ENCODE measurements around the gene SLC10A3. TPM values are rescaled to one million over a fixed set of nuclear protein-coding genes. Genes with fewer than 3 reads are reported as not detected.

SLC10A3 gene
- total and polyA plus RNA-seq, 7 donors = 7.2 to 39.8 (median 15.7) TPM

- WGBS, 3 donors = 79 to 81% (median 81%) methylated on average over 21 of the region's 21 CpGs
- no peaks in the 10 kb centered on the region for H3K9me3 ChIP-seq
- no peak overlapping the region for H3K4me3 ChIP-seq
- no peak for TF ChIP-seq CTCF (IDR thresholded peaks at IDR 0.05)
- intact Hi-C loops (cut with DNase I) = no loop called here
- no peak for ATAC-seq
- peaks cover 2 to 38% of the 10 kb centered on the region in 2 donors for H3K36me3 ChIP-seq (ENCODE audit: insufficient read depth in 1 of 2, low read depth in 1 of 2)
- no peak overlapping the region for H3K27ac ChIP-seq
- H3K27me3 ChIP-seq (ENCODE audit: insufficient read depth in 3 of 3, low read length in 2 of 3) = no peaks in the 10 kb centered on the region
- no peak for DNase-seq
- peaks cover 10% of the 10 kb centered on the region for H3K4me1 ChIP-seq
Measured at GRCh38 chrX:154441984-154442707, 48.3 kb downstream of the SLC10A3 start.

GRCh38 chrX:154441564-154441963 lies 48.9 kb downstream of the SLC10A3 start:
- Histone ChIP-seq H3K36me3 (ENCODE audit: insufficient read depth in 1 of 2, low read depth in 1 of 2) (peaks cover 2 to 32% of the 10 kb centered on the region in 2 donors), H3K9me3 (no peaks in the 10 kb centered on the region), H3K27me3 (ENCODE audit: insufficient read depth in 3 of 3, low read length in 2 of 3) (no peaks in the 10 kb centered on the region), H3K4me1 (peaks cover 10% of the 10 kb centered on the region), H3K27ac (no peak overlapping the region), H3K4me3 (no peak overlapping the region)
- intact Hi-C loops (cut with DNase I) = no loop called here
- no peak for TF ChIP-seq CTCF (IDR thresholded peaks at IDR 0.05)
- DNase-seq (no peak), ATAC-seq (no peak)
- WGBS, 3 donors = 86 to 88% (median 88%) methylated on average over 9 to 11 of the region's 11 CpGs

- Histone ChIP-seq H3K9me3 (no peaks in the 10 kb centered on the region), H3K4me3 (no peak overlapping the region), H3K27me3 (ENCODE audit: insufficient read depth in 3 of 3, low read length in 2 of 3) (no peaks in the 10 kb centered on the region), H3K27ac (no peak overlapping the region), H3K36me3 (ENCODE audit: insufficient read depth in 1 of 2, low read depth in 1 of 2) (peaks cover 2 to 25% of the 10 kb centered on the region in 2 donors), H3K4me1 (peaks cover 10% of the 10 kb centered on the region)
- ATAC-seq (no peak), DNase-seq (no peak)
- intact Hi-C loops (cut with DNase I) = no loop called here
- no peak for TF ChIP-seq CTCF (IDR thresholded peaks at IDR 0.05)
- 83 to 86% (median 84%) methylated on average over 15 to 17 of the region's 17 CpGs for WGBS, 3 donors
Measured at GRCh38 chrX:154440623-154441357, 49.6 kb downstream of the SLC10A3 start.

- ATAC-seq (no peak), DNase-seq (no peak)
- Histone ChIP-seq H3K27me3 (ENCODE audit: insufficient read depth in 3 of 3, low read length in 2 of 3) (no peaks in the 10 kb centered on the region), H3K4me3 (no peak overlapping the region), H3K4me1 (peaks cover 2% of the 10 kb centered on the region), H3K36me3 (ENCODE audit: insufficient read depth in 1 of 2, low read depth in 1 of 2) (peaks cover 2 to 25% of the 10 kb centered on the region in 2 donors), H3K9me3 (no peaks in the 10 kb centered on the region), H3K27ac (no peak overlapping the region)
- WGBS, 3 donors = 92 to 94% (median 92%) methylated on average over 12 to 18 of the region's 18 CpGs
- intact Hi-C loops (cut with DNase I) = no loop called here
- TF ChIP-seq CTCF (IDR thresholded peaks at IDR 0.05) = no peak
Measured at GRCh38 chrX:154439841-154440240, 50.6 kb downstream of the SLC10A3 start.

Data from psoas muscle (tissue), 8 donors.